ENCODE results near the gene EEF2K. TPM values are rescaled to one million over a fixed set of nuclear protein-coding genes. Genes with fewer than 3 reads are reported as not detected.
"Not testable (repeated sequence)": the region's sequence is repeated elsewhere in the genome, so short reads cannot be mapped to it uniquely, and the experiment has no call there.

Gene EEF2K
- polyA plus RNA-seq, 2 of the 4 experiments (the other 2 are of a cell fraction): 8.2 to 9.4 TPM

DNA sequence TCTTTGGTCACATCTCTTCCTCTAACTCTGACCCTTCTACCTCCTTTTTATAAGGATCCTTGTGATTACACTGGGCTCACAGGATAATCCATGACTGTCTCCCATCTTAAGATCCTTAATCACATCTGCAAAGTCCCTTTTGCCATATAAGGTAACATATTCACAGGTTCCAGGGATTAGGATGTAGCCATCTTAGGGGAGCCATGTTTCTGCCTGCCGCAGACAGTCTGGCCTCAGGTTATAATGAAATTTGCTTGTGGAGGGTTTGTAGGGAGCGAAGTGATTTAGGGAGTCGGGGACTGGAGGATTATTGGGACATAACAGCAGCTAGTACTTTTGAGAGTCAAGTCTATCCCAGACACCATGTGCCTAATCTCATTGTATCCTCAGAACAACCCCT, 7.7 kb downstream of the EEF2K start:
- WGBS (ENCODE audit: missing lambda C conversion rate): 98% methylated on average over 3 of the region's 3 CpGs
- no peak overlapping the region for H3K27ac ChIP-seq
- no peak overlapping the region for H3K4me2 ChIP-seq
- CTCF ChIA-PET: no interaction called here
- TF ChIP-seq, protein P1, sequence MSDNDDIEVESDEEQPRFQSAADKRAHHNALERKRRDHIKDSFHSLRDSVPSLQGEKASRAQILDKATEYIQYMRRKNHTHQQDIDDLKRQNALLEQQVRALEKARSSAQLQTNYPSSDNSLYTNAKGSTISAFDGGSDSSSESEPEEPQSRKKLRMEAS (IDR thresholded peaks at IDR 0.05): no peak
- TF ChIP-seq EHMT2 (IDR thresholded peaks at IDR 0.05; ENCODE audit: low read depth): no peak
- no peak for TF ChIP-seq EP300 (IDR thresholded peaks at IDR 0.05)
- TF ChIP-seq ZC3H11A (IDR thresholded peaks at IDR 0.05): no peak
- TF ChIP-seq, protein P2, sequence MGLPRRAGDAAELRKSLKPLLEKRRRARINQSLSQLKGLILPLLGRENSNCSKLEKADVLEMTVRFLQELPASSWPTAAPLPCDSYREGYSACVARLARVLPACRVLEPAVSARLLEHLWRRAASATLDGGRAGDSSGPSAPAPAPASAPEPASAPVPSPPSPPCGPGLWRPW (IDR thresholded peaks at IDR 0.05): no peak
- no peak for TF ChIP-seq ZSCAN20 (CRISPR knock-in tag; IDR thresholded peaks at IDR 0.05)
- no peak for DNase-seq (ENCODE audit: low read depth in 1 of 2, low spot score in 1 of 2)
- no peaks in the 10 kb centered on the region for H3K4me1 ChIP-seq
- POLR2A ChIA-PET: no interaction called here
- H3K4me3 ChIP-seq: no peak overlapping the region
- ATAC-seq: no peak
- H3K9me3 ChIP-seq: peaks cover 8% of the 10 kb centered on the region
- no peak for FAIRE-seq

DNA sequence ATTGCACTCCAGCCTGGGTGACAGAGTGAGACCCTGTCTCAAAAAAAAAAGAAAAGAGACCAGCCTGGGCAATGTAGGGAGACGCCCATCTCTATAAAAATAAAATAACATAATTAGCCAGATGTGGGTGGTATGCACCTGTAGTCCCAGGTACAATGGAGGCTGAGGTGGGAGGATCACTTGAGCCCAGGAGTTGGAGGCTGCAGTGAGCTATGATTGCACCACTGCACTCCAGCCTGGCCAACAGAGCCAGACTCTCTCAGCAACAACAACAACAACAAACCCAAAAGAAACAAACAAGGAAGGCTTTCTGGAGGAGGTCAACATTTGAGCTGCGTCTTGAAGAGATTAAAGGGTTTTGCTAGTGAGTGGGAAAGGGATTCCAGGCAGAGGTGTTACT, 8.3 kb downstream of the EEF2K start:
- POLR2A ChIA-PET: no interaction called here
- WGBS (ENCODE audit: missing lambda C conversion rate): 58% methylated on average over 2 of the region's 2 CpGs
- no peak for ATAC-seq
- DNase-seq (ENCODE audit: low read depth in 1 of 2, low spot score in 1 of 2): no peak
- Histone ChIP-seq H3K4me3 (no peak overlapping the region), H3K9me3 (peaks cover 8% of the 10 kb centered on the region), H3K27ac (no peak overlapping the region), H3K4me1 (no peaks in the 10 kb centered on the region), H3K4me2 (no peak overlapping the region)
- CTCF ChIA-PET: interaction anchor here (0.6 kb wide), 1 partner anchor 214 kb away, joined by 3 read pairs; no protein-coding TSS in a partner anchor
- TF ChIP-seq, protein P2 (IDR thresholded peaks at IDR 0.05): no peak
- TF ChIP-seq JUNB (IDR thresholded peaks at IDR 0.05): no peak
- no peak for TF ChIP-seq RCOR1 (IDR thresholded peaks at IDR 0.05; ENCODE audit: low read depth, low read length)
- no peak for FAIRE-seq

DNA sequence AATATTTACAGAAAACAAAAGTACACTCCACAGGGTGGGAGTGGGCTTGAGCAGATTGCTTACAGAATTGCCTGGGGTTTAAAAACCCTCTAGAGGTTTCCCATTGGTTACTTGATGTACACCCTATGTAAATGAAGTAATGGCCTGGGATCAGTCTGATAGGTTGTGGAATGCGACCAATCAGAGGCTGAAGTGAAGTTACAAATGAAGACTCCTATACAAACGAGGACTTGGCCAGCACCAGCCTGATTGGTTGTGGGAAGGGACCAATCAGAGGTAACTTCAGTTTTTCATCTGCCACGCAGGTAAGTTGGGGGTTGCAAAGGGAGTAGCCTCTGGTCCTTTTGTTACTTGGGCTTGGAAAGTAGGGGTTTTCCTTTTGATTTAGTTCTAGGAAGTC, 8.8 kb downstream of the EEF2K start:
- TF ChIP-seq FOSB (CRISPR knock-in tag; IDR thresholded peaks at IDR 0.05) (no peak), JUN (IDR thresholded peaks at IDR 0.05) (no peak), EP300 (IDR thresholded peaks at IDR 0.05) (no peak), NR3C1 (IDR thresholded peaks at IDR 0.05) (no peak), POLR2A (IDR thresholded peaks at IDR 0.05; ENCODE audit: low read length) (no peak), GATA3 (IDR thresholded peaks at IDR 0.05; ENCODE audit: borderline replicate concordance) (no peak), MAZ (IDR thresholded peaks at IDR 0.05; ENCODE audit: borderline replicate concordance, low read depth, low read length) (no peak), HOXB5 (CRISPR knock-in tag; IDR thresholded peaks at IDR 0.05) (no peak)
- WGBS (ENCODE audit: missing lambda C conversion rate): 77% methylated on average over 3 of the region's 3 CpGs
- DNase-seq (ENCODE audit: low read depth in 1 of 2, low spot score in 1 of 2) (peak in 1 of 2 experiments; percentile 37), FAIRE-seq (no peak), ATAC-seq (peak in 1 of 2 experiments; percentile 46; a peak in 3 of 6 replicates)
- H3K4me2 ChIP-seq: no peak overlapping the region
- H3K27ac ChIP-seq: no peak overlapping the region
- H3K9me3 ChIP-seq: peaks cover 8% of the 10 kb centered on the region
- H3K4me3 ChIP-seq: no peak overlapping the region
- ChIA-PET CTCF (interaction anchor here (0.6 kb wide), 1 partner anchor 214 kb away, joined by 3 read pairs; no protein-coding TSS in a partner anchor), POLR2A (no interaction called here)
- no peaks in the 10 kb centered on the region for H3K4me1 ChIP-seq

DNA sequence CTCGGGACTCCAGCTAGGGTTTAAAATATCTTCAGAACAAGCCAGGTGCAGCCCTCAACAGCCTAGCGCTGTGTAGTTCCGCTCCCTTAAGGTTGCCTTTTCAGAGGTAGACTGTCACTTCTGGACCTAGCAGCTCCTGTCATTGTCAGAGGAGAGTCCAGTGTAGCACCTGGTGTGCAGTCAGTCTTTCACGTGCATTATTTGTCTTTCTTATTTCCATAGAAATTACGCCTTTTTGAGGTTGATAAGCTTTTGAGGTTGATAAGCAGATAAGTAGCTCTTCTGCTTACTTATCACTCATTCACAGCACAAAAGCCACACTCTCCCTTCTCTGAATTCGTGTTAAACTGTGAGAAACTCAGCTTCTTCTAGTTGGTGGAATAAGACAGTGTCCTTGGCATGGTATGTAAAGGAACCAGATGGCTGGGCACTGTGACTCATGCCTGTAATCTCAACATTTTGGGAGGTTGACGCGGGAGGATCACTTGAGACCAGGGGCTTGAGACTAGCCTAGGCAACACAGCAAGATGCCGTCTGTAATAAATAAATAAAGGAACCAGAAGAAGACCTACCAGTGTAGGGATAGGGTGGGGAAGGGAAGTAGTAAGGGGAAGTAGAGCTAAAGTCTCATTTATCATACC, 10.2 kb downstream of the EEF2K start:
- Histone ChIP-seq H3K9me3 (no peaks in the 10 kb centered on the region), H3K4me2 (no peak overlapping the region), H3K27ac (no peak overlapping the region), H3K4me1 (no peaks in the 10 kb centered on the region), H3K4me3 (no peak overlapping the region)
- ATAC-seq: no peak
- DNase-seq (ENCODE audit: low read depth in 1 of 2, low spot score in 1 of 2): no peak
- TF ChIP-seq RCOR1 (IDR thresholded peaks at IDR 0.05; ENCODE audit: low read depth, low read length) (no peak), GATA3 (IDR thresholded peaks at IDR 0.05; ENCODE audit: borderline replicate concordance) (no peak), HOXA7 (CRISPR knock-in tag; IDR thresholded peaks at IDR 0.05) (no peak)
- ChIA-PET POLR2A (no interaction called here), CTCF (interaction anchor here (0.6 to 1.9 kb wide), 6 partner anchors 9 to 117 kb away, joined by 3 to 9 read pairs (median 4); partner anchors contain the start of gene EEF2K)
- FAIRE-seq: no peak
- WGBS (ENCODE audit: missing lambda C conversion rate): 89% methylated on average over 9 of the region's 9 CpGs

DNA sequence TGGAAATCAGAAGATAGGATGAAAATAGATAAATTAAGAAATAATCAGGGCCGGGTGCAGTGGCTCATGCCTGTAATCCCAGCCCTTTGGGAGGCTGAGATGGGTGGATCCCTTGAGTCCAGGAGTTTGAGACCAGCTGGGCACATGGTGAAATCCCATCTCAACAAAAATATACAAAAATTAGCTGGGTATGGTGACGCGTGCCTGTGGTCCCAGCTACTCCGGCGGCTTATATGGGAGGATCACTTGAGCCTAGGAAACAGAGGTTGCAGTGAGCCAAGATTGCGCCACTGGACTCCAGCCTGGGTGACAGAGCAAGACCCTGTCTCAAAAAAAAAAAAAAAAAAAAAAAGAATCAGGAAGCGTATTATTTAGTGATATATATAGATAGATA, 10.8 kb downstream of the EEF2K start:
- FAIRE-seq; H3K4me2 ChIP-seq; H3K9me3 ChIP-seq; H3K27ac ChIP-seq; POLR2A ChIA-PET; DNase-seq (ENCODE audit: low read depth in 1 of 2, low spot score in 1 of 2); H3K4me3 ChIP-seq; H3K4me1 ChIP-seq; ATAC-seq: not testable (repeated sequence)
- CTCF ChIA-PET: interaction anchor here (0.9 to 1.9 kb wide), 4 partner anchors 8 to 102 kb away, joined by 4 to 9 read pairs (median 6); partner anchors contain the start of genes EEF2K and POLR3E
- 94% methylated on average over 7 of the region's 7 CpGs for WGBS (ENCODE audit: missing lambda C conversion rate)
